ENCODE results near the gene EDN1.

Gene EDN1

GRCh38 chr6:12309070-12309469, 18.9 kb downstream of the EDN1 start:
- no peak overlapping the region for H3K4me3 ChIP-seq (ENCODE audit: low read depth, low read length)
- TF ChIP-seq CTCF (IDR thresholded peaks at IDR 0.05; ENCODE audit: low read depth, low read length) (no peak), POLR2A (IDR thresholded peaks at IDR 0.05; ENCODE audit: extremely low read depth, insufficient read length) (no peak), MYC (IDR thresholded peaks at IDR 0.05; ENCODE audit: low read depth, low read length) (no peak), MAX (IDR thresholded peaks at IDR 0.05; ENCODE audit: low read depth, low read length) (no peak)
- DNase-seq (ENCODE audit: low read depth), result no peak

GRCh38 chr6:12311106-12311505, 20.9 kb downstream of the EDN1 start:
- TF ChIP-seq POLR2A (IDR thresholded peaks at IDR 0.05; ENCODE audit: extremely low read depth, insufficient read length) (no peak), MYC (IDR thresholded peaks at IDR 0.05; ENCODE audit: low read depth, low read length) (no peak), CTCF (IDR thresholded peaks at IDR 0.05; ENCODE audit: low read depth, low read length) (no peak), MAX (IDR thresholded peaks at IDR 0.05; ENCODE audit: low read depth, low read length) (no peak)
- DNase-seq (ENCODE audit: low read depth), result no peak
- no peak overlapping the region for H3K4me3 ChIP-seq (ENCODE audit: low read depth, low read length)

GRCh38 chr6:12312736-12313135, 22.6 kb downstream of the EDN1 start:
- TF ChIP-seq POLR2A (IDR thresholded peaks at IDR 0.05; ENCODE audit: extremely low read depth, insufficient read length), result no peak
- no peak overlapping the region for H3K4me3 ChIP-seq (ENCODE audit: low read depth, low read length)
- no peak for DNase-seq (ENCODE audit: low read depth)

GRCh38 chr6:12313306-12313991, 23.3 kb downstream of the EDN1 start:
- no peak for DNase-seq (ENCODE audit: low read depth)
- H3K4me3 ChIP-seq (ENCODE audit: low read depth, low read length), result no peak overlapping the region
- no peak for TF ChIP-seq MAX (IDR thresholded peaks at IDR 0.05; ENCODE audit: low read depth, low read length)
- no peak for TF ChIP-seq POLR2A (IDR thresholded peaks at IDR 0.05; ENCODE audit: extremely low read depth, insufficient read length)
- TF ChIP-seq MYC (IDR thresholded peaks at IDR 0.05; ENCODE audit: low read depth, low read length), result no peak
- TF ChIP-seq CTCF (IDR thresholded peaks at IDR 0.05; ENCODE audit: low read depth, low read length), result no peak

- TF ChIP-seq POLR2A (IDR thresholded peaks at IDR 0.05; ENCODE audit: extremely low read depth, insufficient read length) (no peak), MYC (IDR thresholded peaks at IDR 0.05; ENCODE audit: low read depth, low read length) (no peak), MAX (IDR thresholded peaks at IDR 0.05; ENCODE audit: low read depth, low read length) (no peak), CTCF (IDR thresholded peaks at IDR 0.05; ENCODE audit: low read depth, low read length) (no peak)
- no peak overlapping the region for H3K4me3 ChIP-seq (ENCODE audit: low read depth, low read length)
- DNase-seq (ENCODE audit: low read depth), result no peak
Measured at GRCh38 chr6:12313992-12314589, 23.9 kb downstream of the EDN1 start.

- DNase-seq (ENCODE audit: low read depth), result no peak
- no peak for TF ChIP-seq CTCF (IDR thresholded peaks at IDR 0.05; ENCODE audit: low read depth, low read length)
- TF ChIP-seq MAX (IDR thresholded peaks at IDR 0.05; ENCODE audit: low read depth, low read length), result no peak
- TF ChIP-seq MYC (IDR thresholded peaks at IDR 0.05; ENCODE audit: low read depth, low read length), result no peak
- TF ChIP-seq POLR2A (IDR thresholded peaks at IDR 0.05; ENCODE audit: extremely low read depth, insufficient read length), result no peak
- H3K4me3 ChIP-seq (ENCODE audit: low read depth, low read length), result no peak overlapping the region
Measured at GRCh38 chr6:12314751-12315150, 24.6 kb downstream of the EDN1 start.

Measured in NB4 (cell line).